LNCaP clone FGC (cell line): Measurements from ENCODE around the gene NRSN2.

Experiments
- DNase-seq: peaks from one replicate; pipeline ENCODE4 v3.0.0-alpha.2; 2011; ENCODE audit warnings: low read depth
- H3K4me3 ChIP-seq: 2 replicates; pipeline ENCODE4 v1.5.1; 2011; ENCODE audit warnings: mild to moderate bottlenecking, low read depth, low read length, control low read depth
- TF ChIP-seq, protein P1 (sequence below): IDR thresholded peaks from 2 replicates; pipeline ENCODE4 v1.5.1; 2012; ENCODE audit warnings: mild to moderate bottlenecking; ENCODE audit not compliant: control insufficient read depth, insufficient read depth; ENCODE audit errors: extremely low read depth

Gene NRSN2

DNA sequence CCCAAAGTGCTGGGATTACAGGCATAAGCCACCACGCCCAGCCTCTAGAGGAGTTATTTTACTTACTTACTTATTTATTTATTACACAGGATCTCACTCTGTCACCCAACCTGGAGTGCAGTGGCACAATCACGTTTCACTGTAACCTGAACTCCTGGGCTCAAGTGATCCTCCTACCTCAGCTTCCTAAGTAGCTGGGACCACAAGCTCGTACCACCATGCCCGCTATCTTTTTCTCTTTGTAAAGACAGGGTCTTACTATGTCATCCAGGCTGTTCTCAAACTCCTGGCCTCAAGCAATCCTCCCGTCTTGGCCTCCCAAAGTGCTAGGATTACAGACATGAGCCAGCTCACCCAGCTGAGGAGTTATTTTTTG is 32.0 kb downstream of the NRSN2 start:
- no peak for DNase-seq
- TF ChIP-seq, protein P1, sequence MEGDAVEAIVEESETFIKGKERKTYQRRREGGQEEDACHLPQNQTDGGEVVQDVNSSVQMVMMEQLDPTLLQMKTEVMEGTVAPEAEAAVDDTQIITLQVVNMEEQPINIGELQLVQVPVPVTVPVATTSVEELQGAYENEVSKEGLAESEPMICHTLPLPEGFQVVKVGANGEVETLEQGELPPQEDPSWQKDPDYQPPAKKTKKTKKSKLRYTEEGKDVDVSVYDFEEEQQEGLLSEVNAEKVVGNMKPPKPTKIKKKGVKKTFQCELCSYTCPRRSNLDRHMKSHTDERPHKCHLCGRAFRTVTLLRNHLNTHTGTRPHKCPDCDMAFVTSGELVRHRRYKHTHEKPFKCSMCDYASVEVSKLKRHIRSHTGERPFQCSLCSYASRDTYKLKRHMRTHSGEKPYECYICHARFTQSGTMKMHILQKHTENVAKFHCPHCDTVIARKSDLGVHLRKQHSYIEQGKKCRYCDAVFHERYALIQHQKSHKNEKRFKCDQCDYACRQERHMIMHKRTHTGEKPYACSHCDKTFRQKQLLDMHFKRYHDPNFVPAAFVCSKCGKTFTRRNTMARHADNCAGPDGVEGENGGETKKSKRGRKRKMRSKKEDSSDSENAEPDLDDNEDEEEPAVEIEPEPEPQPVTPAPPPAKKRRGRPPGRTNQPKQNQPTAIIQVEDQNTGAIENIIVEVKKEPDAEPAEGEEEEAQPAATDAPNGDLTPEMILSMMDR = no peak
- H3K4me3 ChIP-seq = no peak overlapping the region

DNA sequence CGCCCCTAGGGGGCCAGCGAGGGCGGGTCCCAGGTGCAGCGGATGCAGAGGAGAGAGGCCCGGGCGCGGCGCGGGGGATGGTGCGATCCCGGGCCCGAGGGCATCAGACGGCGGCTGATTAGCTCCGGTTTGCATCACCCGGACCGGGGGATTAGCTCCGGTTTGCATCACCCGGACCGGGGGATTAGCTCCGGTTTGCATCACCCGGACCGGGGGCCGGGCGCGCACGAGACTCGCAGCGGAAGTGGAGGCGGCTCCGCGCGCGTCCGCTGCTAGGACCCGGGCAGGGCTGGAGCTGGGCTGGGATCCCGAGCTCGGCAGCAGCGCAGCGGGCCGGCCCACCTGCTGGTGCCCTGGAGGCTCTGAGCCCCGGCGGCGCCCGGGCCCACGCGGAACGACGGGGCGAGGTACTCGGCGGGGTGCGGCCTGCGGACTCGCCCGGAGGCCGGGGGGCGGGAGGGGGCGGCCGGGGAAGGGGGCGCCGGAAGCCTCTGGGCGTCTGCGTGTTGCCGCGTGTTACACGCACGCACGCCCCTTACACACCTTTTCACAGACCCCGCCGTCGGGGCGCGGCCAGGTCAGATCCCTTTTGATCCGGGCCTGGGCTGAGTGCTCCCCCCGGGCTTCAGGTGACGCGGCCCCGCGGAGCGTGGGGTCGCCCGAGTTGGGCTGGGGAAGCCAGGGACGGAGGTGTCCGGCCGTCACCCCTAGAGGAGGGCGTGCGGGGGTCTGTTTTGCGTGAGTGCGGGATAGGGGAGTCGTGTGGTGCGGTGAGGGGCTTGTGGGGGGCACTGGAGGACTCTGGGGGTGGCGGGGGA is 34.1 kb downstream of the NRSN2 start:
- TF ChIP-seq, protein P1 = peak; percentile 20; the same call in 1 of the 2 replicates
- H3K4me3 ChIP-seq = peak overlapping the region; percentile 79
- no peak for DNase-seq

DNA sequence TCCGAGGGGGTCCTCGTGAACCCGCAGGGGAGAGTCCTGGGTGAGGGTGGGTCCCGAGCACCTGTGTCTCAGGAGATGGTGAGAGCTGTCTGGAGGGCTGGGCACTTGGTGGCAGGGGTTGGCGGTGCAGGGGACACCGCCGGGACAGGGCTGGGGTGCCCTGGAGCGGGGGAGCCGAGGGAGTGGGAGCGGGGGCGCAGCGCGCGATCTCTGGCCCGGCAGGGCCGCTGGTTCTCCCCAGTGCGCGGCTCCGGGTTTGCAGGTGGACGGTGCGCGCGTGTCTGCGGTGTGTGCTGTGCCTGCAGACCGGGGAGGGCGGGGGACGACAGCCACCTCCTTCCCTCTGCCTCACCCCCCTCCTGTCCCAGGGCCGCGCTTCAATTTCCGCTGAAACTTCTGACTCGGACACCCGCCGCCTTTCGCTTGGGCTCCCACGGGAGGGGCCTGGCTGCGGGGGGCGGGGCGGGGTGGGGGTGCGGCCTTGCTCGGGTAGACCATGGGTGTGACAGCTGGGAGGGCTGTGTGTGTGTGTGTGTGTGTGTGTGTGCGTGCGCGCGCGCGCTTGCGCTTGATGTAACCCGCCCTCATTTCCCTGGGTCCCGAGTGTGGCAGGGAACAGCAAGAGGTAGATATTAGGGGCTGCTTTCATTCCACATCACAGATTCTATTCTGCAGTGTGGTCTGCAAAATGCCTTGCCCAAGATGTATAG is 34.8 kb downstream of the NRSN2 start:
- peak overlapping the region; percentile 79 for H3K4me3 ChIP-seq
- TF ChIP-seq, protein P1 = no peak
- DNase-seq = peak; percentile 23

DNA sequence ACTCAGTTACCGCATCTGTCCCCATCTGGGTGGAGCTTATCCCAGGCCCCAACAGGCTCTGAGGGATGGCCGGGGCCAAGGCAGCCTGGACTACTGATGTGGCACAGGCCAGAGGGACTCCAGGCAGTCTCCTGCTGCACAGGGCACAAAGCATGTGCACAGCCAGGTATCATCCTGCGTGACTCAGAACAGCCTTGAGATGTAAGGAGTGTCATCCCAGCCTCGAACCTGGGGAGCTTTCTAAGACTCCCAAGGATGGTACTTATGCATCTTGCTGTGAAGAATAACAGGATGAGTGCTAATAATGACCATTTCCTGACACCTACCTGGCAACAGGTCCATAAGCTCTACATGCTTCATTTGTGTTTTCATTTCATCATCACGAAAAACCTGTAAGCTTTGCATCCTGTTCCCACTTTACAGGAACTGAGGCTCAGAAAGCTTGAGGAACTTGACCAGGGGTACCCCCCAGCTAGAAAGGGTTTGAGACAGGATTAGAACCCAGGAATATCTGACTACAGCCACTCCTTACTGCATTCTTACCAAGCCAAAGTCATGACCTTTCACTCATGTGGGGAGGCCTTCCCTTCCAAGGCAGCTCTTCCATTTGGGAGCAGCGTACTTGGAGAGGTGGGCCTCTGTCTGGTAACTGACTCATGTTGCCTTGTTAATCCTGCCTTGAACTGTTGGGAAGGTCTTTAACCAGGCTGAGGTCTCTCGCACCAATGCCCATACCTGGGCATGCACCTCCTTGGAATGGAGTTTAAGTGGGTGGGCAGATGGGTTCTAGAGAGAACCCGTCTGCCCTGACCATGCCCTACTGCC is 35.6 kb downstream of the NRSN2 start:
- TF ChIP-seq, protein P1 = no peak
- no peak for DNase-seq
- peak overlapping the region; percentile 79 for H3K4me3 ChIP-seq

DNA sequence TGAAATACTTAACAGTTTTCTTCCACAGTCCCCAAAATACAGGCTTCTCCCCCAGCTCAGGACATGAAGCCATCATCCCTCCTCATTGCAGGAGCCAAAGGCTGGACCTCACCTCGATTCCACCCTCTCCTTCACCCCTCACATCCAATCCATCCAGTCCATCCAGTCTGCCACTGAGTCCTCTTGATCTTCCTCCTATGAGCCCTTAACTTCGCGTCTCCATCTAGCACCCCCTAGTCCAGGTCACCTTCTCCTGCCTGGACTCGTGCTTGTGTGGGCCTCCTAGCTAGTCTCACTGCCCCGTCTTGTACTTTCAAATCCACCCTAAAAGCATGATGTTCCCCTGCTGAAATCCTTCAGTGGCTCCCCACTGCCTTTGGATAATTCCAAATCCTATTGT is 37.0 kb downstream of the NRSN2 start:
- TF ChIP-seq, protein P1 = no peak
- H3K4me3 ChIP-seq = no peak overlapping the region
- DNase-seq = no peak

DNA sequence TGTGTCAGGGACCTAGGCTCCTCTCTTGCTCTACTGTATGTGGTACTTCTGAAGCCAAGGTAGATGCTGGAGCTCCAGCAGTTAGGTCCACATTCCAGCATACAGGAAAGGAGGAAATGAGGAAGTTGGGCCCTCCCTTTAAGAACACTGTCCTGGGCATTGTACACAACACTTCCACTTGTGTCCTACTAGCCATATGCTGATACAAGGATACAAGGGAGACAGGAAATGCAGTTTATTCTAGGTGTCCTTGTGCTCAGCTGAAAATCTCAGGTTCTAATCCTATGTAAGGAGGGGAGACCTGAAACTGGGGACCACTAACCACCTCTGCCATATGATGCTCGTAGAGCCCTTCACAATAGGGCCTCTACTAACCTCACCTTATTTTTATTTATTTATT is 37.8 kb downstream of the NRSN2 start:
- no peak overlapping the region for H3K4me3 ChIP-seq
- TF ChIP-seq, protein P1 = no peak
- DNase-seq = no peak
